GM10248 (cell line): Measurements from ENCODE around the gene HLA-DQB1.

Experiments
- CTCF ChIA-PET: fragments of 300-600 bp; sonication (Branson Sonifier 250); formaldehyde crosslinking; extraction: SDS; loops from one replicate; lab custom pipeline; 2021; ENCODE audit warnings: antibody characterized with exemption; lab: Yijun Ruan, JAX
- POLR2A ChIA-PET: fragments of 350-650 bp; sonication (Branson Sonifier 250); formaldehyde crosslinking; extraction: SDS; loops from one replicate; lab custom pipeline; 2020; ENCODE audit warnings: antibody characterized with exemption; lab: Yijun Ruan, JAX
- DNase-seq: peaks from one replicate; pipeline ENCODE4 v3.0.0; 2012; ENCODE audit errors: extremely low spot score
- TF ChIP-seq, protein P1 (sequence below): IDR thresholded peaks from 2 replicates; pipeline ENCODE4 v1.5.1; 2012; ENCODE audit warnings: mild to moderate bottlenecking, low read depth; ENCODE audit errors: extremely low read depth, missing control alignments, control extremely low read depth

HLA-DQB1 gene

DNA sequence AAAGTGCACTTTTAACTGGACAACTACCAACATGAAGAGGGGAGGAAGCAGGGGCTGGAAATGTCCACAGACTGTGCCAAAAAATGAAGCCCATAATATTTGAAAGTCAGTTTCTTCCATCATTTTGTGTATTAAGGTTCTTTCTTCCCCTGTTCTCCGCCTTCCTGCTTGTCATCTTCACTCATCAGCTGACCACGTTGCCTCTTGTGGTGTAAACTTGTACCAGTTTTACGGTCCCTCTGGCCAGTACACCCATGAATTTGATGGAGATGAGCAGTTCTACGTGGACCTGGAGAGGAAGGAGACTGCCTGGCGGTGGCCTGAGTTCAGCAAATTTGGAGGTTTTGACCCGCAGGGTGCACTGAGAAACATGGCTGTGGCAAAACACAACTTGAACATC lies 25.3 kb downstream of the HLA-DQB1 start:
- TF ChIP-seq, protein P1, sequence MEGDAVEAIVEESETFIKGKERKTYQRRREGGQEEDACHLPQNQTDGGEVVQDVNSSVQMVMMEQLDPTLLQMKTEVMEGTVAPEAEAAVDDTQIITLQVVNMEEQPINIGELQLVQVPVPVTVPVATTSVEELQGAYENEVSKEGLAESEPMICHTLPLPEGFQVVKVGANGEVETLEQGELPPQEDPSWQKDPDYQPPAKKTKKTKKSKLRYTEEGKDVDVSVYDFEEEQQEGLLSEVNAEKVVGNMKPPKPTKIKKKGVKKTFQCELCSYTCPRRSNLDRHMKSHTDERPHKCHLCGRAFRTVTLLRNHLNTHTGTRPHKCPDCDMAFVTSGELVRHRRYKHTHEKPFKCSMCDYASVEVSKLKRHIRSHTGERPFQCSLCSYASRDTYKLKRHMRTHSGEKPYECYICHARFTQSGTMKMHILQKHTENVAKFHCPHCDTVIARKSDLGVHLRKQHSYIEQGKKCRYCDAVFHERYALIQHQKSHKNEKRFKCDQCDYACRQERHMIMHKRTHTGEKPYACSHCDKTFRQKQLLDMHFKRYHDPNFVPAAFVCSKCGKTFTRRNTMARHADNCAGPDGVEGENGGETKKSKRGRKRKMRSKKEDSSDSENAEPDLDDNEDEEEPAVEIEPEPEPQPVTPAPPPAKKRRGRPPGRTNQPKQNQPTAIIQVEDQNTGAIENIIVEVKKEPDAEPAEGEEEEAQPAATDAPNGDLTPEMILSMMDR: no peak
- no peak for DNase-seq
- ChIA-PET POLR2A (interaction anchor here (0.6 to 1.2 kb wide), 2 partner anchors 105 to 194 kb away, joined by 3 read pairs; no protein-coding TSS in a partner anchor), CTCF (no interaction called here)

DNA sequence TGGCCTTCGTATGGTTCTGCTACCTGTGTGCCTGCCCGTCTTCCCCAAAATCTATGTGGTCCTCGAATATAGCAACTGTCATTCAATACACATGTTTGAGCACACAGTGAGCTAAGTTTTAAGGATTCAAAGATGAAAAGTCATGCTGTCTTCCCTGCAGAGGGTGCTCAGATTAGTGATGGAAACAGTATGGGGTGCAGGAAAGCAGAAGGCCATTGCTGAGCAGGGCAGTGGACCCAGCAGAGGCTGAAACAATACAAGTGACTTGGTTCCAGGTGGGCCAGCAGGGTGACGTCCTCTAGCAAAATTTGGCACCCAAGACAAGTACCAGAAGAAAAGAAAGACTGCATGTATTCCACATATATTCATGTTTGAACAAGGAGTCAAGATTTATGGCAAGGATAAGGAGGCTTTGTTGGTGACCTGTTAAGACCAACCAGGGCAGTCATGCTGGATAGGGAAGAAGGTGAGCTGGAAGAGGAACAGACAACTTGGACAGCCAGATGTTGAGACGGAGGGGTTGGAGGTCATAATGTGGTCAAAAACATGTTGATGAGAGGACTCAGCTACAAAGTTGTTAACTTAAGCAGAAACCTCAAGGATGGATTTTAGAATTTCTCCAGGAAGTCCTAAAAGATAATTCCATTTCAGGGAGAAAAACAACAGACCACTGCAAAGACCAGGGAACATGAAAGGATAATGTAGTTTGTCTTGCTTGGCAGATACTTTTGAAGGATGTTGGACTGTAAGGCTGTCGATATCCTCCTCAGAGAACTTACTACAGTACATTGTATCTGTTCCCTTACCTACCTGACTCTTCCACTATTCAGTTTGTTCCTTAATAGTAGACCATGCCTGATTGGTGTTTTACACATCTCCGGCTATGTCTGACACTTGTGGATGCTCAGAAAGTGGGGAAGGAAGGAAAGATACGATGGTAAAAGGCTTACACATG lies 26.7 kb downstream of the HLA-DQB1 start:
- ChIA-PET CTCF (no interaction called here), POLR2A (interaction anchor here (1.0 kb wide), 1 partner anchor 201 kb away, joined by 4 read pairs; no protein-coding TSS in a partner anchor)
- TF ChIP-seq, protein P1: no peak
- DNase-seq: no peak

DNA sequence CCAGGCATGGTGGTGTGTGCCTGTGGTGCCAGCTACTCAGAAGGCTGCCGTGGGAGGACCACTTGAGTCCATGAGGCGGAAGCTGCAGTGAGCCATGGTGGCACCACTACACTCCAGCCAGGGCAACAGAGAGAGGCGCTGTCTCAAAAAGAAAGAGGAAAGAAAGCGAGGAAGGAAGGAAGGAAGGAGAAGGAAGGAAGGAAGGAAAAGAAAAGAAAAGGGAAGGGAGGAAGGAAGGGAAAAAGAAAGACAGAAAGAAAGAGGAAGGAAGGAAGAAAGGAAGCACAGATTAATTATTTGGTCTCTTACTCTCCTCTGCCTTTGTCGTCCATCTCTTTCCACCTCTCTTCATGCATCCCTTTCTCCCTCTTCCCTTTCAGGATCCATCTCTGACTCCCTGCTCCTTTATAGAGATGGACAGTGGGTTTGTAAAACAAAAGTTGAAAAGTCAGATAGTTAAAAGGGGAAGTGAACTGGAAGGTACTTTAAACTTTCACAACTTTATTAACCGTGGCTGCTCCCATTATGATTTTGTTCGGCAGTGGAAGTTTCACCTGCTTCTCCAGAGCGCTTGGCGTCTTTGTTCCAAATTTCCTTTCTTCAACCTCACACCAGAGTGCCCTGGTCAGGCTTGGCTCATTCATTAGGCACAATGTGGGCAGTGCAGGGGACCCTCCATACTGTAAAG lies 27.8 kb downstream of the HLA-DQB1 start:
- ChIA-PET CTCF (interaction anchor here (1.3 to 2.5 kb wide), 4 partner anchors 11 to 53 kb away, joined by 3 to 11 read pairs (median 5); no protein-coding TSS in a partner anchor), POLR2A (interaction anchor here (2.5 kb wide), 1 partner anchor 16 kb away, joined by 8 read pairs; no protein-coding TSS in a partner anchor)
- TF ChIP-seq, protein P1: no peak
- no peak for DNase-seq

DNA sequence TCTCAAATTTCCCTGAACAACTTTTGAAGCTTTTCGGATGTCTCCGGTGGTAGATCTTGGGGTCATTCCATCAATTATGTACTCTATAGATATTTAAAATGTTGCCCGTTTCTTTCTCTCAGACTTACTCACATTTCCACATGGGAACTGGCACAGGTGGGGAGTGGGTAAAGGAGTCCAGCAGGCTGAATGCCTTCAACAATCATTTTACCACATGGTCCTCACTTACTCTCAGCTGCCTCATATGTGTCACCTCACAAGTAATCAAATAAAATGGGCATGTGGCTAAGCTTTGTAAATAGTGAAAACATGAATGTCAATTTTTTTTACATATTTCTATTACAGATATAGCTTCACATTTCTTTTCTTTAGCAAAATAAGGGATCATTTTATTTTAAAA lies 28.6 kb downstream of the HLA-DQB1 start:
- DNase-seq: no peak
- CTCF ChIA-PET: interaction anchor here (1.2 to 2.5 kb wide), 6 partner anchors 9 to 207 kb away, joined by 3 to 11 read pairs (median 4); no protein-coding TSS in a partner anchor
- TF ChIP-seq, protein P1: no peak
- POLR2A ChIA-PET: interaction anchor here (0.6 to 2.5 kb wide), 3 partner anchors 15 to 352 kb away, joined by 5 to 8 read pairs (median 5); partner anchors contain the start of gene HLA-DQB1

DNA sequence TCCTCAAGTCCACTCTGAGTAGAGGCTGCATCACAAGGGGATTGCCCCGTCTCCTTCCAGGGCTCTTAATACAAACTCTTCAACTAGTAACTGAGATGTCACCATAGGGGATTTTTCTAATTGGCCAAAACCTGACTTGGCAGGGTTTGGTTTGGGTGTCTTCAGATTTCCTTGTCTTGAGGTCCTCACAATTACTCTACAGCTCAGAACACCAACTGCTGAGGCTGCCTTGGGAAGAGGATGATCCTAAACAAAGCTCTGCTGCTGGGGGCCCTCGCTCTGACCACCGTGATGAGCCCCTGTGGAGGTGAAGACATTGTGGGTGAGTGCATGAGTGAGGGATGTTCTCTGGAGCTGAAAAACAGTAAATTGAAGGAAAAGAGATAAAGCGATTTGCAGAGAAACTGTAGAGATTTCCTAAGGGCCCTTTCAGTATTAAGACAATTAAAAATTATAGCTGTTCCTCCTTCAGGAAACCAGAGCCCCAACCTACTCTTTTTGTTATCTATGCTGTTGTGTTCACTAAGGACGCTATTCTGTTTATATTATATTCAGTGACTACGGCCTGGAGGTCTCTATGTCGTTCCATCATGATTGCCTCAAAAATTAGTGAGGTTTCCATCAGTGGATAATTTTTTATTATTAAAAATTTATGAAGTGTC lies 29.1 kb downstream of the HLA-DQB1 start, which contains the start of gene HLA-DQA1:
TSS of gene HLA-DQA1 (plus strand) at position 188 of the 662 bp plus-strand sequence. CDS start at position 241, 53 bp downstream.
- CTCF ChIA-PET: interaction anchor here (1.2 to 2.5 kb wide), 6 partner anchors 10 to 206 kb away, joined by 3 to 11 read pairs (median 4); no protein-coding TSS in a partner anchor
- POLR2A ChIA-PET: interaction anchor here (0.6 to 2.5 kb wide), 5 partner anchors 15 to 353 kb away, joined by 4 to 8 read pairs (median 5); partner anchors contain the start of genes HLA-DQB1 and HLA-DRA

More for the DNA sequence above, 29.1 kb downstream of the HLA-DQB1 start, which contains the start of gene HLA-DQA1:
- TF ChIP-seq, protein P1: no peak
- peak; percentile 78 for DNase-seq
